Osteoblast (primary cell): ENCODE results near the gene FOXL3. TPM values are rescaled to one million over a fixed set of nuclear protein-coding genes. Genes with fewer than 3 reads are reported as not detected.

Experiments
- DNase-seq: peaks from one replicate; pipeline ENCODE4 v3.0.0; 2011; ENCODE audit warnings: low spot score, mixed read lengths; ENCODE audit not compliant: insufficient read length; ENCODE audit errors: missing footprints
- H2AFZ ChIP-seq: 2 replicates; pipeline ENCODE4 v1.6.0; 2011; ENCODE audit warnings: mild to moderate bottlenecking, low read length
- H3K27ac ChIP-seq: 2 replicates; pipeline ENCODE4 v1.5.1; 2011; ENCODE audit warnings: mild to moderate bottlenecking, low read depth, low read length, moderate library complexity
- H3K27me3 ChIP-seq: 2 replicates; pipeline ENCODE4 v1.6.0; 2012; ENCODE audit warnings: mild to moderate bottlenecking, control low read depth, inconsistent platforms, low read length, moderate library complexity; ENCODE audit not compliant: insufficient read depth
- H3K36me3 ChIP-seq: 2 replicates; pipeline ENCODE4 v1.5.1; 2011; ENCODE audit warnings: mild to moderate bottlenecking, low read length, control low read depth, moderate library complexity; ENCODE audit not compliant: insufficient read depth
- H3K4me1 ChIP-seq: 2 replicates; pipeline ENCODE4 v1.5.1; 2011; ENCODE audit warnings: mild to moderate bottlenecking, low read length, control low read depth, moderate library complexity; ENCODE audit not compliant: insufficient read depth
- H3K4me2 ChIP-seq: 2 replicates; pipeline ENCODE4 v1.6.0; 2011; ENCODE audit warnings: mild to moderate bottlenecking, low read length; ENCODE audit not compliant: insufficient read depth
- H3K4me3 ChIP-seq: fragments of 200-600 bp; sonication (generic); 3 replicates; pipeline ENCODE4 v1.5.1; 2012; ENCODE audit warnings: mild to moderate bottlenecking, low read length, inconsistent platforms; ENCODE audit not compliant: insufficient read depth
- H3K79me2 ChIP-seq: 2 replicates; pipeline ENCODE4 v1.6.0; 2012; ENCODE audit warnings: mild to moderate bottlenecking, low read length, control low read depth, inconsistent platforms; ENCODE audit not compliant: insufficient read depth
- H3K9me3 ChIP-seq: 2 replicates; pipeline ENCODE4 v1.5.1; 2011; ENCODE audit warnings: low read depth, low read length, control low read depth
- H4K20me1 ChIP-seq: 2 replicates; pipeline ENCODE4 v1.6.0; 2012; ENCODE audit warnings: mild to moderate bottlenecking, low read length, control low read depth; ENCODE audit not compliant: insufficient read depth
- total RNA-seq: library from RNA; depleted of rRNA; stranded (reverse); fragments of >200 nt; gene quantifications from 2 replicates; pipeline ENCODE4 v1.2.3, GENCODE V29; 2012
- TF ChIP-seq, protein P1 (sequence below): IDR thresholded peaks from 2 replicates; pipeline ENCODE4 v1.5.1; 2011; ENCODE audit warnings: mild to moderate bottlenecking, low read depth, low read length, moderate library complexity; ENCODE audit errors: extremely low read depth

FOXL3 gene
- total RNA-seq, 1 donor: not detected

DNA sequence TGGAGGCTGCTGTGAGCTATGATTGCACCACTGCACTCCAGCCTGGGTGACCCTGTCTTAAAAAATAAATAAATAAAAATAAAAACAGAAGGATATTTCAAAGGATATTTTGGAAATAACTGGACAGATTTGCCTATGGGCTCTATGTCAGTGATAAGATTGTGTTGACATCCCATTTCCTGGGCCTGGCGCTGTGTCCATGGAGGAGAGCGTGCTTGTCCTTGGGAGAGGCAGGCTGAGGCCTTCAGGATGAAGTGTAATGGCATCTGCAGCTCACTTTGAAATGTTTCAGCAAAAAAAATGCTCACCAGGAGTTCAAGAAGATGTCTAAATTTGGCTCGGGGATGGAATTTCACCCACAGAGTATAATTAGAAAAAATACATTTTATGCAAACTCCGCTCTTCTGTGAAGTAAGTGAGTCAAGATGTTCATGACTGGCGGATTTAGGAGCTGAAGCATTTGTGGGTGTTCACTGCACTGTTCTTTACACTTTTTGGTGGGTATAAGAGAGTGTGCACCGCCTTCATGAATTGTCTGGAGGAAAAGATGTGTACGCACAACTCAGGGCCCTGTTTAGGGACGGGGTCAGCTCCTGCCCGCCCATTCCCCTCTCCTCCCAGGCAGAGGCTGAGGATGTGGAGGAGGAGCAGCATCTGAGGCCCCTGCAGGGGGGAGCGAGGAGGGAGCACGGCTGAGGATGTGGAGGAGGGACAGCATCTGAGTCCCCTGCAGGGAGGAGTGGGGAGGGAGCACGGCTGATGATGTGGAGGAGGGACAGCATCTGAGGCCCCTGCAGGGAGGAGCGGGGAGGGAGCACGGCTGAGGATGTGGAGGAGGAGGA lies 18.5 kb upstream of the FOXL3 start:
- peak; percentile 51 for DNase-seq
- Histone ChIP-seq H3K36me3 (no peaks in the 10 kb centered on the region), H3K4me1 (no peaks in the 10 kb centered on the region), H3K27me3 (peaks cover 10% of the 10 kb centered on the region), H3K9me3 (peaks cover 10% of the 10 kb centered on the region), H2AFZ (no peak overlapping the region), H3K79me2 (no peaks in the 10 kb centered on the region), H3K4me3 (no peak overlapping the region), H3K27ac (no peak overlapping the region), H3K4me2 (no peak overlapping the region), H4K20me1 (peaks cover 4% of the 10 kb centered on the region)
- TF ChIP-seq, protein P1, sequence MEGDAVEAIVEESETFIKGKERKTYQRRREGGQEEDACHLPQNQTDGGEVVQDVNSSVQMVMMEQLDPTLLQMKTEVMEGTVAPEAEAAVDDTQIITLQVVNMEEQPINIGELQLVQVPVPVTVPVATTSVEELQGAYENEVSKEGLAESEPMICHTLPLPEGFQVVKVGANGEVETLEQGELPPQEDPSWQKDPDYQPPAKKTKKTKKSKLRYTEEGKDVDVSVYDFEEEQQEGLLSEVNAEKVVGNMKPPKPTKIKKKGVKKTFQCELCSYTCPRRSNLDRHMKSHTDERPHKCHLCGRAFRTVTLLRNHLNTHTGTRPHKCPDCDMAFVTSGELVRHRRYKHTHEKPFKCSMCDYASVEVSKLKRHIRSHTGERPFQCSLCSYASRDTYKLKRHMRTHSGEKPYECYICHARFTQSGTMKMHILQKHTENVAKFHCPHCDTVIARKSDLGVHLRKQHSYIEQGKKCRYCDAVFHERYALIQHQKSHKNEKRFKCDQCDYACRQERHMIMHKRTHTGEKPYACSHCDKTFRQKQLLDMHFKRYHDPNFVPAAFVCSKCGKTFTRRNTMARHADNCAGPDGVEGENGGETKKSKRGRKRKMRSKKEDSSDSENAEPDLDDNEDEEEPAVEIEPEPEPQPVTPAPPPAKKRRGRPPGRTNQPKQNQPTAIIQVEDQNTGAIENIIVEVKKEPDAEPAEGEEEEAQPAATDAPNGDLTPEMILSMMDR: no peak

DNA sequence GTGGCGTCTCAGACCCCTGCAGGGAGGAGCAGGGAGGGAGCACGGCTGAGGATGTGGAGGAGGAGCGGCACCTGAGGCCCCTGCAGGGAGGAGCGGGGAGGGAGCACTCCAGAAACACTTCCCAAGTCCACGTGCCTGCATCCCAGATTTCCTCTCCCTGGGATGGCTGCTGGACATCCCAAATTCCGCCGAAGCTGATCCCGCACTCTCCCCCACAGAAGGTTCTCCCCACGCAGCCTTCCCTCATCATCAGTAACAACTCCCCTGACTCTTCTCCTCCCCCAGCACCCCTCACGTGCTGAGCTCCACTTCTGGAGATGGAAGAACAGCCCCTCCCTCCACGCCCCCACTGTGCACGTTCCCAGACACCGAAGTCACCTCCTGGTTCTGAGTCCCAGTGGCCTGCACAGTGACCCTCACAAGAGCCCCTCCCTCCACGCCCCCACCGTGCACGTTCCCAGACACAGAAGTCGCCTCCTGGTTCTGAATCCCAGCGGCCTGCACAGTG lies 17.8 kb upstream of the FOXL3 start:
- no peak overlapping the region for H3K4me3 ChIP-seq
- peaks cover 4% of the 10 kb centered on the region for H4K20me1 ChIP-seq
- H3K79me2 ChIP-seq: no peaks in the 10 kb centered on the region
- H3K4me2 ChIP-seq: no peak overlapping the region
- no peak overlapping the region for H2AFZ ChIP-seq
- no peak overlapping the region for H3K27ac ChIP-seq
- no peaks in the 10 kb centered on the region for H3K4me1 ChIP-seq
- TF ChIP-seq, protein P1: no peak
- H3K36me3 ChIP-seq: no peaks in the 10 kb centered on the region
- peaks cover 14% of the 10 kb centered on the region for H3K27me3 ChIP-seq
- H3K9me3 ChIP-seq: peaks cover 10% of the 10 kb centered on the region
- peak; percentile 35 for DNase-seq

DNA sequence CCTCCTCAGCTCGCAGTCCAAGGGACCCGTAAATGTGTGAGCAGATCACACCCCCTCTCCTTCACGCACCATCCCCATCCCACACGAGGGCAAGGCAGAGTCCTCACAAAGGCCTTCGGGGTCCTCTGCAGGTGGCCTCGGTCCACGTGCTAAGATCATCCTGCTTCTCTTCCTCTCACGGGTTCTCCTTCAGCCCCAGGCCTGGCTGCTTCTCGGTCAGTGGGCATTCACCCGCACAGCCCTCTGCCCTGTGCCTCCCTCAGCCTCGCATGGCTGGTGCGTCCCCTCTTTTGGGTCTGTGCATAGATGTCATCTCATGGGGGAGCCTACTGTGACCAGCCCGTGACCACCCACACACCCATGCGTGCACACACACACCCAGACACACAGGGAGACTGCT lies 17.3 kb upstream of the FOXL3 start:
- no peaks in the 10 kb centered on the region for H3K4me1 ChIP-seq
- H3K9me3 ChIP-seq: peaks cover 10% of the 10 kb centered on the region
- TF ChIP-seq, protein P1: no peak
- H2AFZ ChIP-seq: no peak overlapping the region
- no peak overlapping the region for H3K27ac ChIP-seq
- no peak overlapping the region for H3K4me2 ChIP-seq
- peaks cover 17% of the 10 kb centered on the region for H3K27me3 ChIP-seq
- DNase-seq: peak; percentile 8
- H3K36me3 ChIP-seq: no peaks in the 10 kb centered on the region
- peaks cover 4% of the 10 kb centered on the region for H4K20me1 ChIP-seq
- no peak overlapping the region for H3K4me3 ChIP-seq
- H3K79me2 ChIP-seq: no peaks in the 10 kb centered on the region

DNA sequence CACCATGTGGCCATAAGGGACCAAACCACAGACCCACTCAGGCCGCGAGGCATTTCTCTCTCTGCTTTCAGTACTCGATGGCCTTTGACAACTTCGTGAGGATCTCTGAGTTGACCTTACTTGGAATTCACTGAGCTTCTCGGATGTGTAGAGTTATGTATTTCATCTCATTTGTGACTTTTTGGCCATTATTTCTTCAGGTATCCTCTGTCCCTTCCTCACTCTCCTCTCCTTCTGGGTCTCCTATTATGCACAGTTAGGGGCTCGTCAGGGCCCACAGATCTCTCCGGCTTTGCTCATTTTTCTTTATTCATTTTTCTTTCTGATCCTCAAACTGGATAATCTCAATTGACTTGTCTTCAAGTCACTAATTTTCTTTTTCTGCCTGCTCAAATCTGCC lies 16.6 kb upstream of the FOXL3 start:
- H3K27ac ChIP-seq: no peak overlapping the region
- H4K20me1 ChIP-seq: peaks cover under 1% of the 10 kb centered on the region
- peak; percentile 6 for DNase-seq
- H2AFZ ChIP-seq: no peak overlapping the region
- H3K4me1 ChIP-seq: no peaks in the 10 kb centered on the region
- H3K9me3 ChIP-seq: peaks cover 10% of the 10 kb centered on the region
- H3K4me3 ChIP-seq: no peak overlapping the region
- H3K4me2 ChIP-seq: no peak overlapping the region
- peaks cover 17% of the 10 kb centered on the region for H3K27me3 ChIP-seq
- H3K36me3 ChIP-seq: no peaks in the 10 kb centered on the region
- TF ChIP-seq, protein P1: no peak
- no peaks in the 10 kb centered on the region for H3K79me2 ChIP-seq
